Measurements from ENCODE around the gene PRDM2. TPM values are rescaled to one million over a fixed set of nuclear protein-coding genes. Genes with fewer than 3 reads are reported as not detected.

Gene PRDM2
- total and polyA plus RNA-seq, 2 experiments from 2014 or later = 9.7 to 15.1 TPM

GRCh38 chr1:13836136-13836535, 136.1 kb downstream of the PRDM2 start:
- Histone ChIP-seq H3K27me3 (replicated peaks; ENCODE audit: insufficient read depth) (no peaks in the 10 kb centered on the region), H3K4me2 (ENCODE audit: unreplicated experiment) (no peak overlapping the region), H3K4me3 (no peak overlapping the region), H3K9me2 (ENCODE audit: insufficient read depth) (no peaks in the 10 kb centered on the region), H4K20me1 (ENCODE audit: insufficient read depth) (no peaks in the 10 kb centered on the region), H3K36me3 (ENCODE audit: low read depth) (no peaks in the 10 kb centered on the region), H3K9ac (no peak overlapping the region), H3F3A (ENCODE audit: insufficient read depth) (no peaks in the 10 kb centered on the region), H3K79me2 (ENCODE audit: insufficient read depth) (no peaks in the 10 kb centered on the region), H3K9me3 (ENCODE audit: low read depth) (no peaks in the 10 kb centered on the region), H3K4me1 (ENCODE audit: insufficient read depth) (no peaks in the 10 kb centered on the region), H2AFZ (no peak overlapping the region), H3K27ac (no peak overlapping the region)
- WGBS, 2 experiments (ENCODE audit: low coverage in 1 of 2, low lambda C conversion rate in 2 of 2, missing lambda C conversion rate in 2 of 2) = 59% methylated on average over 5 of the region's 5 CpGs
- no peak for DNase-seq
- in situ Hi-C loops (cut with MboI) = no loop called here
- TF ChIP-seq EZH2 (IDR thresholded peaks at IDR 0.05; ENCODE audit: insufficient read depth, poor library complexity, severe bottlenecking) (no peak), EZH2phosphoT487 (IDR thresholded peaks at IDR 0.05; ENCODE audit: insufficient read depth, low read depth) (no peak)

GRCh38 chr1:13836631-13837030, 136.6 kb downstream of the PRDM2 start:
- Histone ChIP-seq H3K4me1 (ENCODE audit: insufficient read depth) (no peaks in the 10 kb centered on the region), H3K9me3 (ENCODE audit: low read depth) (no peaks in the 10 kb centered on the region), H3K27me3 (replicated peaks; ENCODE audit: insufficient read depth) (no peaks in the 10 kb centered on the region), H3K27ac (no peak overlapping the region), H3K79me2 (ENCODE audit: insufficient read depth) (no peaks in the 10 kb centered on the region), H2AFZ (no peak overlapping the region), H3F3A (ENCODE audit: insufficient read depth) (no peaks in the 10 kb centered on the region), H3K36me3 (ENCODE audit: low read depth) (no peaks in the 10 kb centered on the region), H3K4me3 (no peak overlapping the region), H4K20me1 (ENCODE audit: insufficient read depth) (no peaks in the 10 kb centered on the region), H3K4me2 (ENCODE audit: unreplicated experiment) (no peak overlapping the region), H3K9me2 (ENCODE audit: insufficient read depth) (no peaks in the 10 kb centered on the region), H3K9ac (no peak overlapping the region)
- WGBS, 2 experiments (ENCODE audit: low coverage in 1 of 2, low lambda C conversion rate in 2 of 2, missing lambda C conversion rate in 2 of 2) = 59 to 61% methylated on average over 1 of the region's 1 CpG
- in situ Hi-C loops (cut with MboI) = no loop called here
- no peak for TF ChIP-seq EZH2phosphoT487 (IDR thresholded peaks at IDR 0.05; ENCODE audit: insufficient read depth, low read depth)
- no peak for TF ChIP-seq EZH2 (IDR thresholded peaks at IDR 0.05; ENCODE audit: insufficient read depth, poor library complexity, severe bottlenecking)
- DNase-seq = no peak

- no peaks in the 10 kb centered on the region for H3K9me2 ChIP-seq (ENCODE audit: insufficient read depth)
- no peaks in the 10 kb centered on the region for H4K20me1 ChIP-seq (ENCODE audit: insufficient read depth)
- H3K27me3 ChIP-seq (replicated peaks; ENCODE audit: insufficient read depth) = no peaks in the 10 kb centered on the region
- DNase-seq = no peak
- TF ChIP-seq EZH2phosphoT487 (IDR thresholded peaks at IDR 0.05; ENCODE audit: insufficient read depth, low read depth) (no peak), EZH2 (IDR thresholded peaks at IDR 0.05; ENCODE audit: insufficient read depth, poor library complexity, severe bottlenecking) (no peak)
- no peak overlapping the region for H3K4me3 ChIP-seq
- H3K4me2 ChIP-seq (ENCODE audit: unreplicated experiment) = no peak overlapping the region
- H2AFZ ChIP-seq = no peak overlapping the region
- WGBS, 2 experiments (ENCODE audit: low coverage in 1 of 2, low lambda C conversion rate in 2 of 2, missing lambda C conversion rate in 2 of 2) = 46 to 64% methylated on average over 1 of the region's 1 CpG
- no peaks in the 10 kb centered on the region for H3K4me1 ChIP-seq (ENCODE audit: insufficient read depth)
- H3K9ac ChIP-seq = no peak overlapping the region
- no peaks in the 10 kb centered on the region for H3F3A ChIP-seq (ENCODE audit: insufficient read depth)
- in situ Hi-C loops (cut with MboI) = no loop called here
- H3K36me3 ChIP-seq (ENCODE audit: low read depth) = no peaks in the 10 kb centered on the region
- H3K79me2 ChIP-seq (ENCODE audit: insufficient read depth) = no peaks in the 10 kb centered on the region
- H3K9me3 ChIP-seq (ENCODE audit: low read depth) = no peaks in the 10 kb centered on the region
- no peak overlapping the region for H3K27ac ChIP-seq
Observed at GRCh38 chr1:13838236-13838635, 138.2 kb downstream of the PRDM2 start.

- no peaks in the 10 kb centered on the region for H3K79me2 ChIP-seq (ENCODE audit: insufficient read depth)
- no peaks in the 10 kb centered on the region for H3F3A ChIP-seq (ENCODE audit: insufficient read depth)
- in situ Hi-C loops (cut with MboI) = no loop called here
- no peak overlapping the region for H3K4me2 ChIP-seq (ENCODE audit: unreplicated experiment)
- no peak for DNase-seq
- no peak overlapping the region for H3K4me3 ChIP-seq
- 72 to 81% methylated on average over 2 of the region's 2 CpGs for WGBS, 2 experiments (ENCODE audit: low coverage in 1 of 2, low lambda C conversion rate in 2 of 2, missing lambda C conversion rate in 2 of 2)
- no peaks in the 10 kb centered on the region for H3K36me3 ChIP-seq (ENCODE audit: low read depth)
- H3K27me3 ChIP-seq (replicated peaks; ENCODE audit: insufficient read depth) = 0 out of 2 replicates have a peak, but pooled peaks cover 5% of the 10 kb centered on the region
- H3K4me1 ChIP-seq (ENCODE audit: insufficient read depth) = no peaks in the 10 kb centered on the region
- no peak overlapping the region for H3K27ac ChIP-seq
- no peak overlapping the region for H3K9ac ChIP-seq
- H2AFZ ChIP-seq = no peak overlapping the region
- H3K9me3 ChIP-seq (ENCODE audit: low read depth) = no peaks in the 10 kb centered on the region
- TF ChIP-seq EZH2phosphoT487 (IDR thresholded peaks at IDR 0.05; ENCODE audit: insufficient read depth, low read depth) (no peak), EZH2 (IDR thresholded peaks at IDR 0.05; ENCODE audit: insufficient read depth, poor library complexity, severe bottlenecking) (no peak)
- H4K20me1 ChIP-seq (ENCODE audit: insufficient read depth) = no peaks in the 10 kb centered on the region
- no peaks in the 10 kb centered on the region for H3K9me2 ChIP-seq (ENCODE audit: insufficient read depth)
Observed at GRCh38 chr1:13842497-13842896, 142.5 kb downstream of the PRDM2 start.

GRCh38 chr1:13851726-13852125, 151.7 kb downstream of the PRDM2 start:
- Histone ChIP-seq H3K27me3 (replicated peaks; ENCODE audit: insufficient read depth) (no peaks in the 10 kb centered on the region), H3K79me2 (ENCODE audit: insufficient read depth) (no peaks in the 10 kb centered on the region), H3K27ac (no peak overlapping the region), H3K9me3 (ENCODE audit: low read depth) (no peaks in the 10 kb centered on the region), H3K4me3 (no peak overlapping the region), H3K4me1 (ENCODE audit: insufficient read depth) (no peaks in the 10 kb centered on the region), H2AFZ (no peak overlapping the region), H3K36me3 (ENCODE audit: low read depth) (no peaks in the 10 kb centered on the region), H4K20me1 (ENCODE audit: insufficient read depth) (no peaks in the 10 kb centered on the region), H3F3A (ENCODE audit: insufficient read depth) (no peaks in the 10 kb centered on the region), H3K9ac (no peak overlapping the region), H3K9me2 (ENCODE audit: insufficient read depth) (no peaks in the 10 kb centered on the region), H3K4me2 (ENCODE audit: unreplicated experiment) (no peak overlapping the region)
- 43 to 46% methylated on average over 2 of the region's 2 CpGs for WGBS, 2 experiments (ENCODE audit: low coverage in 1 of 2, low lambda C conversion rate in 2 of 2, missing lambda C conversion rate in 2 of 2)
- no peak for DNase-seq
- no peak for TF ChIP-seq EZH2 (IDR thresholded peaks at IDR 0.05; ENCODE audit: insufficient read depth, poor library complexity, severe bottlenecking)
- in situ Hi-C loops (cut with MboI) = no loop called here
